Stimulated activated CD4-positive, alpha-beta T cell treated with anti-CD3 and anti-CD28 coated beads, Interleukin-2, amount 100 ng/mL, for 24 hours (primary cell): ENCODE measurements around the gene LRRC17.
"Not testable (repeated sequence)": the region's sequence is repeated elsewhere in the genome, so short reads cannot be mapped to it uniquely, and the experiment has no call there.

ENCODE experiments used
- DNase-seq, 2 donors: peaks; one replicate each; pipeline ENCODE4 v3.0.0-alpha.2; 2020

The LRRC17 gene

DNA sequence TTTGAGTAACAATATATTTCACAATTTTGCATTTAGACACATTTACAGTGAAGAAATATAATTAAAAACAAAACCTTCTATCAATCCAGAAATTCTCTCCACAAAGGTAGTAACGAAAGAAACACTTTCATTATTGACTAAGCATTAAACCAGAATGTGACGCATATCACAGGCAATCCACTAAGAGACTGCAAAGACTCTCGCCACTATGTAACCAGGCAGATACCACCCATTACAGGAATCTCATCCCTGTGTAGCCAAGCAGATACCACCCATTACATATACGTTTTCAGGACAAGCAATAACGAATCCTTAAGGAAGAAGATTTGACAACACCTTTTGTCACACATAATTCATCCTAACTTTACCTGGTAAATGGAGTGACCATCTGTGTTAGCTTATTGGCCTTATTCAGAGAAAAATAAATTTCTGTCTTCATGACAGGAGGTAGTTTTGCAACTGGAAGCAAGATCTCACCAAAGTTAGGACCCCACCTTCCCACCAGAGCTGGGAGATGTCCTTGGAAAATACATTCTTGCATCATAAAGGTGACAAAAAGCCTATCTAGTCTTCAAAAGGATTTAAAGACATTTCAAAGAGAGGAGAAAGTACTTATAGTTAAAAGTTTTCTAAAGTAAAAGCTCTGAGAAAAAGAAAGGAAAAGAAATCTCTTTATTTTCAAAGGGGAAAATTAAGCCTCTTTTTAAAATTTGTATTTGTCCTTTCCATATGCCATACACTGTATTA is 30.8 kb downstream of the LRRC17 start:
- DNase-seq: no peak

DNA sequence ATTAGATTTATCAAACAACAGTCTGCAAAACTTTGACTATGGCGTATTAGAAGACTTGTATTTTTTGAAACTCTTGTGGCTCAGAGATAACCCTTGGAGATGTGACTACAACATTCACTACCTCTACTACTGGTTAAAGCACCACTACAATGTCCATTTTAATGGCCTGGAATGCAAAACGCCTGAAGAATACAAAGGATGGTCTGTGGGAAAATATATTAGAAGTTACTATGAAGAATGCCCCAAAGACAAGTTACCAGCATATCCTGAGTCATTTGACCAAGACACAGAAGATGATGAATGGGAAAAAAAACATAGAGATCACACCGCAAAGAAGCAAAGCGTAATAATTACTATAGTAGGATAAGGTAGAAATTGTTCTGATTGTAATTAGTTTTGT is 31.4 kb downstream of the LRRC17 start:
- no peak for DNase-seq

DNA sequence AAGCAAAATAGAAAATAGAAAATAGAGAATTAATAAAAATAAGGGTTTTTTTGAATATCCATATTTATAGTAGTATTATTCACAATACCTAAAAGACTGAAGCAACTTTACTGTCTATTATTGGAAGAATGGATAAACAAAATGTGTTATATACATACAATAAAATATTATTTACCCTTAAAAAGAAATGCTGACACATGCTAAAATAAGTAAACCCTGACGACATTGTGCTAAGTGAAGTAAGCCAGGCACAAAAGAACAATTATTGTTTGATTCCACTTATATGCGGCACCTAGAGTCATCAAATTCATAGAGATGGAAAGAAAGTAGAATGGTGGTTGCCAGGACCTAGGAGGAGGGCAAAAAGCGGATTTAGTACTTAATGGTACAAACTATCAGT is 39.0 kb downstream of the LRRC17 start:
- no peak for DNase-seq

DNA sequence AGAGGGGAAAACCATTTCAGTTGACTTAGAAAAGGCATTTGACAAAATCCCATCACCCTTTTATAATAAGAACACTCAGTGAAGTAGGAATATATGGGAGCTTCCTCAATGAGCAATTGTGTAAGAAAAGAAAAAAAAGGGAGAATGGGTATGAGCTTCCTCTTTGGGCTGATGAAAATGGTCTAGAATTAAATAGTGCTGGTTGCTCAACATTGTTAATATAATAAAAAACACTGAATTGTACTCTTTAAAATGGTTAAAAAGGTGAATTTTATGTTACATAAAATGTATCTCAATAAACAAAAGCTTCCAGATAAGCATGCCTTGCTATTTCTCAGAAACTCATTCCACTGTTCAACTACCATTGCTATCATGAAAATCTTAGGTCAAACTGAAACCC is 40.6 kb downstream of the LRRC17 start:
- no peak for DNase-seq

DNA sequence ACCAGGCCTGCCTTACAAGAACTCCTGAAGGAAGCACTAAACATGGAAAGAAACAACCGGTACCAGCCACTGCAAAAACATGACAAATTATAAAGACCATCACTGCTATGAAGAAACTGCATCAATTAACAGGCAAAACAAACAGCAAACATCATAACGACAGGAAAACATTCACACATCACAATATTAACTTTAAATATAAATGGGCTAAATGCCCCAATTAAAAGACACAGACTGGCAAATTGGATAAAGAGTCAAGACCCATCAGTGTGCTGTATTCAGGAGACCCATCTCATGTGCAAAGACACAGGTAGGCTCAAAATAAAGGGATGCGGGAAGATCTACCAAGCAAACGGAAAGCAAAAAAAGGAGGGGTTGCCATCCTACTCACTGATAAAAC is 41.6 kb downstream of the LRRC17 start:
- not testable (repeated sequence) for DNase-seq

DNA sequence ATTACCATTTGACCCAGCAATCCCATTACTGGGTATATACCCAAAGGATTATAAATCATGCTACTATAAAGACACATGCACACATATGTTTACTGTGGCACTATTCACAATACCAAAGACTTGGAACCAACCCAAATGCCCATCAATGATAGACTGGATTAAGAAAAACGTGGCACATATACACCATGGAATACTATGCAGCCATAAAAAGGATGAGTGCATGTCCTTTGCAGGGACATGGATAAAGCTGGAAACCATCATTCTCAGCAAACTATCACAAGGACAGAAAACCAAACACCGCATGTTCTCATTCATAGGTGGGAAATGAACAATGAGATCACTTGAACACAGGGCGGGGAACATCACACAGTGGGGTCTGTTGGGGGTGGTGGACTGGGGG is 45.2 kb downstream of the LRRC17 start:
- DNase-seq: not testable (repeated sequence)

DNA sequence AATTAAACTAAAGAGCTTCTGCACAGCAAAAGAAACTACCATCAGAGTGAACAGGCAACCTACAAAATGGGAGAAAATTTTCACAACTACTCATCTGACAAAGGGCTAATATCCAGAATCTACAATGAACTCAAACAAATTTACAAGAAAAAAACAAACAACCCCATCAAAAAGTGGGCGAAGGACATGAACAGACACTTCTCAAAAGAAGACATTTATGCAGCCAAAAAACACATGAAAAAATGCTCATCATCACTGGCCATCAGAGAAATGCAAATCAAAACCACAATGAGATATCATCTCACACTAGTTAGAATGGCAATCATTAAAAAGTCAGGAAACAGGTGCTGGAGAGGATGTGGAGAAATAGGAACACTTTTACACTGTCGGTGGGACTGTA is 49.2 kb downstream of the LRRC17 start:
- DNase-seq: not testable (repeated sequence)

DNA sequence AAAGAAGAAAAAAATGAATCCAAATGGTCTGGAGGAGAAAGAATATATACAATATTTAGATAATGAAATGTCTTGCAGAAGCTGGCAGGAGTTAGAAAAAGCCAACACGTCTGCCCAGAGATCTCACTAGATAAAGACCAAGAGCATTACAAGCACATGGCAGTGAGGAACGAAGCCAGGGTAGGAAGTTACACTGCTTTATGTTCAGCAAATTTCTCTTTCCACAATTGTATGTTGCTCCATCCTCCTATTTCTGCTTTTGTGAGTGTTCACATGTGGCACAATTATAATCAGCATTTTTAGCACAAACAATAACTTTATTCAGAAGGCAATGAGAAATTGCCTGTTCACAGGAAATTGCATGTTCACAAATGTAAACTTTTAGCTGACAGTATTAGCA is 53.7 kb downstream of the LRRC17 start:
- no peak for DNase-seq

DNA sequence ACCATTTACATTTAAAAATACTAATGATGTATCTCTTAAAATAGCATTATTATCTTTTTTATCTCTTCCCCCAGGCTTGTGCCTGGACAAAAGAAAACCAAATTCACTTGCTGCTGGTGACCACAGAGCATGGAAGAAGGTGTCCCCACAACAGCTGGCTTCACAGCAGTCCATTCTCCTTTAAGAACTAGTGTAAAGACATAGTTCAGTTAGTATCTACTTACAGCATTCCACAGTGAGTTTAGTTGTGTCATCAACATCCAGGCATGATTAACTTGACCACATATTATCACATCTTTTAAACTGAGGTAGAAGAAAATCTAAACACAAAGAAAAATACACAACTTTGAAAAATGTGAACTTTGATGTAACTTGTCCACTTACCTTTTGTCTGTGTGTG is 55.0 kb downstream of the LRRC17 start:
- no peak for DNase-seq

DNA sequence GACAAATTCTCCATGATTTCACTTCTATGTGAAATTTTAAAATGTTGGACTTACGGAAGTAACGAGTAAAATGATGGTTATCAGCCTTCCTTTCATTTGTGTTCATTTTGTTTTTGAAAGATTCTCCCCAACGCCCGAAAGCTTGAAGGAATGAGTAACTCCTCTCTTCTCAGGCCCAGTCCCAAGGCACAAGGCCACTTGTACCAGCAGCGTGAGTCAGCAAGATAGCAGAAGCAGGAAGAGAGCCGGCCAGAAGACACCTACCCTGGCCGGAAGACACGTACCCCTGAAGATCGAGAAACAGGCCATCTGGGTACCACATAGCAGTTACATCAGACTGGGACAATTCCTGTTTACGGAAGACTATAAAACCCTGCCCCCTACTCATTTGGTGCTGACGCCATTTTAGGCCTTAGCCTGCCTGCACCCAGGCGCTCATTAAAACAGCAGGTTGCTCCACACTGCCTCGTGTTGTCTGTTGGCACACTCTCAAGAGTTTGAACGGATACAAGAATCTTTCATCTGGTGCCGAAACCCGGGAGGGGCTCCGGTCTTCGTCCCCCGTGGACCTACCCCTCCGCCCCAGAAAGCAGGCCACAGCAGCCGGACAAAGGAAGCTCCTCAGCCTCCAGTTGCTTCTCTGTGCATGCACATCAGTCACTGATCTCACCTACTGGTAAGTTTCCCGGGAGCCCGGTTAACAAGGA is 60.4 kb downstream of the LRRC17 start:
- DNase-seq: no peak

DNA sequence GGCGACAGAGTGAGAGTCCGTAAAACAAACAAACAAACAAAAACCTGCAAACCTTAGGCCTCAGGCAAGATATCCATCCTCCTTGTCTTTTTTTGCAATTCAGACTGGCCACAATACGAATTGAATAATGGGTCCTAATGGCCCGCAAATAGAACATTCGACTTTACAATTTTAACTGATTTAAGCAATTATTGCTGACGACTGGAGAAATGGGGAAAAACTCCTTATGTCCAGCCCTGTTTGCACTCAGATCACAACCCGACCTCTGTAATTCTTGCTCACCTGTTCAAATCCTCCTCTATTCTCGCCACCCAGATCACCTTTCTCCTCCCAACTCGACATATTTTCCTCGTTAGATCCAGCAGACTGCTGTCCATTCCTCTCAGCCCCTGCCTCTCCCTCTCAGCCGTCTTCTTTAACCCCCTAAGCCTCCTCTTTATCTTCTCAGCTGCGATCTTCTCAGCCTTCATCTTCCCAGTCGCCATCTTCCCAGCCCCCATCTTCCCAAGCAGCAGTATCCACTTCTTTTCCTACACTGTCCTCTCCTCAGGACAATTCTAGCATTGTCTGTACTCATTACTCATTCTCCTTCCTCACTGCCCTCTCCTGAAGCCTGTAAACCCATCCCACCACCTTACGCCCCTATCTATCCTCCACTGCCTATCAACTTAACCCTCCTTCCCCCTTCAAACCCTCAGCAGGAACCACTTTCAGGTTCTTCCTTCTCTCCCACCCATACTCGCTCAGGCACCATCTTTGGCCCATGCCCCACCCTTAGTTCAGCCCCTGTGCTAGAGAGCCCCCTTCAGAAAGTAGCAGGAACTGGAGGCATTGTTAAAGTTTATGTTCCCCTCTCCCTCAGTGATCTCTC is 61.8 kb downstream of the LRRC17 start:
- DNase-seq: no peak

DNA sequence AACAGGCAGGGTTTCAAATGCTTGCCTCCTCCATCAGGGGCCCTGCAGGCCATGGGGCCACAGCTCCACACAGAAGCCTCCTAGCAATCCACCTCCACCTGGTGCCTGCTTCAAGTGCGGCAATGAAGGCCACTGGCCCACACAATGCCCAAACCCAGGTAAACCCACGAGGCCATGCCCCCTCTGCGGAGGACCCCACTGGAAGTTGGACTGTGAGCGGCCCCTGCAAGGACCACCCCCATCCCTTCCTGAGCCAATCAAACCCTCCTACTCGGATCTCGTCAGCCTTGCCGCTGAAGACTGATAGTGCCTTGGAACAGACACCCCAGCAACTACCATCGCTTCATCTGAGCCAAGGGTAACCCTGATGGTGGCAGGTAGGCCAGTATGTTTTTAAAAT is 63.1 kb downstream of the LRRC17 start:
- no peak for DNase-seq

DNA sequence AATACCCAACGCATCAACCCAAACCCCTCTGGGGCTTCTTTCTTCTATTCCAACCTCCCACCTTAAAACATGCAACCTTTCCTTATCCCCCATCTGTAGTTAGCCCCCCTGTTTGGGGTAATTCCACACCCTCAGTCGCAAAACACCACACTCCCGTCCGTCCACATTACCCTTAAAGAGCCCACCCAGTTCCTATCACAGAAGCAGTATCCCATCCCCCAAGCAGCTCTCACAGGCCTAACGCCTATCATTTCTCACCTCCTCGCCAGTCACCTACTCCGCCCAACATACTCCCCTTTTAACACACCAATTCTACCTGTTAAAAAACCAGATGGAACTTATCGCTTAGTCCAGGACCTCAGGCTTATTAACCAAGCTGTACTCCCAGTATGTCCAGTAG is 63.7 kb downstream of the LRRC17 start:
- no peak for DNase-seq

DNA sequence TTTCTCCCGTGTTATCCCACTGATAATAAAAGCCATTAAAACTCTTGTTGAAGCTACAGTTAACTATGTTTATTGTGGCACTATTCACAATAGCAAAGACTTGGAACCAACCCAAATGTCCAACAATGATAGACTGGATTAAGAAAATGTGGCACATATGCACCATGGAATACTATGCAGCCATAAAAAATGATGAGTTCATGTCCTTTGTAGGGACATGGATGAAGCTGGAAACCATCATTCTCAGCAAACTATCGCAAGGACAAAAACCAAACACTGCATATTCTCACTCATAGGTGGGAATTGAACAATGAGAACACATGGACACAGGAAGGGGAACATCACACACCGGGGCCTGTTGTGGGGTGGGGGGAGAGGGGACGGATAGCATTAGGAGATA is 64.8 kb downstream of the LRRC17 start:
- DNase-seq: not testable (repeated sequence)

DNA sequence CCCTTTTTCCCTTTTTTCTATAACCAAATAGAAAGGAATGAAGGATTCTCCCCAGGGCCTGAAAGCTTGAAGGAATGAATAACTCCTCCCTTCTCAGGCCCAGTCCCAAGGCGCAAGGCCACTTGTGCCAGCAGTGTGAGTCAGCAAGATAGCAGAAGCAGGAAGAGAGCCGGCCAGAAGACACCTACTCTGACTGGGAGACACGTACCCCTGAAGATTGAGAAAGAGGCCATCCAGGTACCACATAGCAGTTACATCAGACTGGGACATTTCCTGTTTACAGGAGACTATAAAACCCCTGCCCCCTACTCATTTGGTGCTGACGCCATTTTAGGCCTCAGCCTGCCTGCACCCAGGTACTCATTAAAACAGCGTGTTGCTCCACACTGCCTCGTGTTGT is 65.5 kb downstream of the LRRC17 start:
- no peak for DNase-seq

DNA sequence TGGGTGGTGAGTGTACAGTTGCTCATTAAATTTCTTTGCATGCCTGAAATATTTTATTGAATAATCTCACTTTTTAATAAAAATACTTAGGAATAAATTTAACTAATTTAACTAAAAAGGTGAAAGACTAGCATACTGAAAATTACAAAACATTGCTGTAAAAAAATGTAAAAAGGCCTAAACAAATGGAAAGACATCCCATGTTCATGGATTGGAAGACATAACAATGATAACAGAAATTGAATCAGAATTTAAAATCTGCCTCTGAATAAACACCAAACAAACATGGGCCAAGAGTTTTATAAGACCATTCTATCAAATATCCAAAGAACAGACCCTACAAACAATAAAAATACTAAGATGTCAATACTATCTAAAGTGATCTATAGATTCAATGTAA is 66.9 kb downstream of the LRRC17 start:
- no peak for DNase-seq

DNA sequence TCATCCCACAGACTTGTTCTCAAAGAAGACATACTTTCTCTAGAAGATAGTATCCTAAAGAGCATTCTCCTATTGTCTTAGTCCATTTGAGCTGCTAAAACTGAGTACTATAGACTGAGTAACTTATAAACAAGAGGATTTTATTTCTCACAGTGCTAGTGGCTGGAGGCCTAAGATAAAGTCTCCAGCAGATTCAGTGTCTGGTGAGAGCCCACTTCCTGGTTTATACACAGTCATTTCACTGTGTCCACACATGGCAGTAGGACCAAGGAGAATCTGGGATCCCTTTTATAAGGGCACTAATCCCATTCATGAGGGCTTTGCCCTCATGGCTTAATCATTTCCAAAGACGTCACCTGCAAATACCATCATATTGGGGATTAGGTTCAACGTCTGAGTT is 68.7 kb downstream of the LRRC17 start:
- DNase-seq: no peak

DNA sequence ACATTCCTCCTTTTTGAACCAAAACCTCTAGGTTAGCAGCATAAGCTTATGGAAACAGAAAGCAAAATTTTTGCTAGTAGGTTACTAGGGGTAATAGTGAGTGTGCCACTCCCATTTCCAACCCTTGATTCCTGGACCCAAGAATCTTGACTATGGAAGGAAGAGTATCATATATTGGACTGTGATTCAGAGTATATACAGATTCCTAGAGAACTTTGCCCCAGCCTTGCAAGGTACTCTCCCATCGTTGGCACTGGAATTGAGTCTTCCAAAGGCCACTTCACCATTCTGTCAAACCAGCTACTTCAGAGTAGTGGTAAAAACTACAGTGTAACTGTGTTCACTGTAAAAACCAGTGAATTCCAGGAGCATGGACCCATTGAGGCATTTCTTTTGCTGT is 69.4 kb downstream of the LRRC17 start:
- DNase-seq: no peak

DNA sequence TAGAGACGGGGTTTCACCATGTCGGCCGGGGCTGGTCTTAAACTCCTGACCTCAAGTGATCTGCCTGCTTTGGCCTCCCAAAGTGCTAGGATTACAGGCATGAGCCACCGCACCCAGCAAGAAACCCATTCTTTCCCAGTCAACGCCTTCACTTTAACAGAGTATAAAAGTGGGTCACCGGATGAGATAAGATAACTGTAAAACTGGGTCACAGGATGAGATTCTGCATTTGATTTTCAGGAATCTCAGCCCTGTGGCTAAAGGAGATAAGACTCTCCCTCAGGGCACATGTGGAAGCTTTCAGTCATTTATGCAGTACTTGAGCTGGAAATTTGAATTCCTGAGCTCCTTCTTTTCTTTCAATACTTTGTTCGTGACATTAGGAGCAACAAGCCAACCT is 70.8 kb downstream of the LRRC17 start:
- DNase-seq: no peak

DNA sequence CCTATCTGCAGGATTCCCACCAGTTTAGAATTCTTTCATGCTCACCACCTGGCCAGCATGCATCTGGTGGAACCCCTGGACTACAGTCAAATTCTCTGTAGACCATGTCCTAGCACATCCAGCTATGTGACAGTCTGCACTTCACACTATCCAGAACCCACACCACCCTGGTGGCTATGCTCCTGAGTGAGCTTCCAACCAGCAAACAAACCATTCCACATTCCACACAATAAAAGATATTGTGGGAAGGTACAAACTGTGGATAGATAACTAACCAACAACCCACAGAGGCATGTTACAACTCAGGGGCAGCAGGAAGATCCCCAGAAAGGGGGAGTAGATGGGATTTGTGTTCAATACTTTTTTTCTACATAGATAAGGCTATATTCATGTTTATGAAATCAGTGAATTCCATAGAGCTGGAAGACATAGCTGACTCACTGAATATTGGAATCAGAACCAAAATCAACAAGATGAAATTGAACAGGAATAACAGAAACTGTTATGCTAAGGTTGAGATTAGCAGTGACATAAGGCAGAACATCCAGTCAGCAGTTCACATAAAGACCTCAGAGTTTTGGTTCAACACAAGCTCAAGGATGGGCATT is 72.5 kb downstream of the LRRC17 start:
- DNase-seq: no peak

DNA sequence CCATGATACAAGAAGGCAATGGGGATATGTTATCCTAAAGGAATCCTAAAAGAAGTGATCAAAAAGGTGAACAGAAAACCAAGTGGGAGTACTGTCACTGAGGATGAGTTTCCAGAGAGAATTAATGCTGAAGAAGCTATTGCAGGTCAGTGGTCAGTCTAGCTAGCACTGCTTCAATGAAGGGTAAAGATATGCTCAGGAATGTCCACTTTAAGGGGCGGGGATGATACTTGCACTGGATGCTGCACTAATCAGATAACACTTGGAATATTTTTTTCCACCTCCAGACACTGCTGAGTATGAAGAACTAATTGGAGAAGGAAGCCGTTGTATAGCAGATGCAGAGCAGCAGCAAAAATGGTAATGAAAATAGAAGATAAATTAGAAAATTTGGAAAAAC is 75.3 kb downstream of the LRRC17 start:
- no peak for DNase-seq

DNA sequence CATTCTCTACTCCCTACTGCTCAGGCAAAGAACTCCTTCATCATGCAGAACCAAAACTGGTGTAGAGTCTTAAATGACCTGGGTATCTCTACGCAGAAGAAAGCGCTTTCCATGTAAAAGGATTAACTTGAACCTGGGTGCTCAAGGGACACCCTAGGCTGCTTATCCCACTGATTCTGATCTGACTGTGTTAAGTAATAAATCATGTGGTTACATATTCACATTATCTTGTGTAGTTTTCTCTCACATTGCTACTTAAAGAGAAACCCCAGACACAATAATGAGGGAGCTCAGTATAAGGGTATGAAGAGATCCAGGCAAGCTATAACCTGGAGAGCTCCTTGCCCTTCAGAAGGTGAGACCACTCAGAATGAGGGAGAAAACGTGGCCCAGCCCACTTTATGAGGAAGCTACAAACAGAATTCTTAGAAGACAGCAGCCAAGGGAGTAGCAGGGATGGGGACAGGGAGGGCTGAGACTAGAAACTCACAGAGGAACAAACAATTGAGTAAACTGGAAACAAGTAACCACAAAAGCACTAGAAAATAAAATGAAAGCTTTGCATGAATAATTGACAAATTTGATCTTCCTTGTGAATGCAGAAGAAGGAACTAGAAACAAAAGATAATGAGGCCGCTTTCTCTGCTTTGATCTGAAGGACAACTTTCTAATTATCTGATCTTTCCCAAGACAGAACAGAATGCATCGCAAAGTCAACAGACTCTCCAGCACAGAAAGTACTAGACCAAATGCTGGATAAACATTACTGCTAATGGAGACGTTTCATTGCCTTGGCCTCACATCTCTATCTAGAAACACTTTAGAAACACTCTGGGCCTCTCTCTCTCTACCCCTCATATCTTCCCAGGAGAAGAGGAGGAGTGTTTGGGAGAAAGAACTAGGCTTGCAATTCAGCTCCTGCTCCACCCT is 76.1 kb downstream of the LRRC17 start:
- DNase-seq: no peak
